ENCODE data around the gene EDEM2. TPM values are rescaled to one million over a fixed set of nuclear protein-coding genes. Genes with fewer than 3 reads are reported as not detected.
"Not testable (repeated sequence)": the region's sequence is repeated elsewhere in the genome, so short reads cannot be mapped to it uniquely, and the experiment has no call there.

EDEM2 gene, protein sequence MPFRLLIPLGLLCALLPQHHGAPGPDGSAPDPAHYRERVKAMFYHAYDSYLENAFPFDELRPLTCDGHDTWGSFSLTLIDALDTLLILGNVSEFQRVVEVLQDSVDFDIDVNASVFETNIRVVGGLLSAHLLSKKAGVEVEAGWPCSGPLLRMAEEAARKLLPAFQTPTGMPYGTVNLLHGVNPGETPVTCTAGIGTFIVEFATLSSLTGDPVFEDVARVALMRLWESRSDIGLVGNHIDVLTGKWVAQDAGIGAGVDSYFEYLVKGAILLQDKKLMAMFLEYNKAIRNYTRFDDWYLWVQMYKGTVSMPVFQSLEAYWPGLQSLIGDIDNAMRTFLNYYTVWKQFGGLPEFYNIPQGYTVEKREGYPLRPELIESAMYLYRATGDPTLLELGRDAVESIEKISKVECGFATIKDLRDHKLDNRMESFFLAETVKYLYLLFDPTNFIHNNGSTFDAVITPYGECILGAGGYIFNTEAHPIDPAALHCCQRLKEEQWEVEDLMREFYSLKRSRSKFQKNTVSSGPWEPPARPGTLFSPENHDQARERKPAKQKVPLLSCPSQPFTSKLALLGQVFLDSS
- total RNA-seq = 58.6 TPM
- long read RNA-seq, transcript EDEM2-202 (11 exons, 1,919 nt) = major isoform, 268 of 401 reads
- long read RNA-seq, transcript EDEM2-201 (10 exons, 1,756 nt) = minor isoform, 5 of 401 reads
- long read RNA-seq, partial matches to known transcripts = 19 of 401 reads
- long read RNA-seq, other reads (novel, unspliced or antisense) = 109 of 401 reads

DNA sequence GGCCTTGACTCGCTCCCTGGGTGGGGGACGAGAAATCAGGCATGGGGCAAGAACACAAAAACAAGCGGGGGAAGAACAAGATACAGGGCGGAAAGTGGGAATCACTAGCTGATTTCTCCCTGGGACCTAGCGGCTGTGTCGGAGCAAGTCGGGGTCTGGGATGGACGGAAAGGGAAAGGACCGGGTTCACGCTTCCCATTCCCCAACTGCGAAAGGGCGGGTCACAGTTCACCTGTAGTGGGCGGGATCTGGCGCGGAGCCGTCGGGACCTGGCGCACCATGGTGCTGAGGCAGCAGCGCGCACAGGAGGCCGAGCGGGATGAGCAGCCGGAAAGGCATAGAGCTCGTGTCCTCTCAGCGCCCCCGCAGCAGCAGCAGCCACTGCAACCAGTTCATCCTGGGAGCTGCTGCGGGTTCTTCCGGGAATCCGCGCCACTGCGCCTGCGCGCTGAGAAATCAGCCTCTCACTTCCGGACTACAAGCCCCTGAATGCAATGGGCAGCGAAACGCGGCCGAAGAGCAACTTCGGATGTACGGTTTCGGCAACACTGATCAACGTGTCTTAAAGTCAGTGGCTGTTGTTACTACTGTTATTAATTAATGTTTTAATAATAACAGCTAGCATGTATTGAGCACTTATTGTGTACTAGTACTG is at the start of gene EDEM2:
EDEM2 (minus strand) TSS at position 417 of the 655 bp plus-strand sequence; CDS start at position 339, 78 bp downstream.
- DNase-seq (ENCODE audit: low spot score) = peak; percentile 98

DNA sequence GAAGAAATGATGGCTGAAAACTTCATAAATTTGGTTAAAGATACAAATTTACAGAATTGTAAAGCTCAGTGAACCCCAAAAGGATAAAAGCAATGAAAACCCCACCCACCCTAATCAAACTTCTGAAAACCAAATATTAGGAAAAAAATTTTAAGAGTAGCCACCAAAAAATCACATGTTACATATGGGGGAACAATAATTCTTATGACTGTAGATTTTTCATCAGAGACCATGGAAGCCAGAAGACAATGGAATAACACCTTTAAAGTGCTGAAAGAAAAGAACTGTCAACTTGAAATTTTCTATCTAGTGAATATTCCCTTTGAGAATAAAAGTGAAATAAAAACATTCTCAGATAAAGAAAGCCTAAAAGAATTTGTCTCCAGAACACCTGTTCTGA is 49.2 kb upstream of the EDEM2 start:
- no peak for DNase-seq (ENCODE audit: low spot score)

DNA sequence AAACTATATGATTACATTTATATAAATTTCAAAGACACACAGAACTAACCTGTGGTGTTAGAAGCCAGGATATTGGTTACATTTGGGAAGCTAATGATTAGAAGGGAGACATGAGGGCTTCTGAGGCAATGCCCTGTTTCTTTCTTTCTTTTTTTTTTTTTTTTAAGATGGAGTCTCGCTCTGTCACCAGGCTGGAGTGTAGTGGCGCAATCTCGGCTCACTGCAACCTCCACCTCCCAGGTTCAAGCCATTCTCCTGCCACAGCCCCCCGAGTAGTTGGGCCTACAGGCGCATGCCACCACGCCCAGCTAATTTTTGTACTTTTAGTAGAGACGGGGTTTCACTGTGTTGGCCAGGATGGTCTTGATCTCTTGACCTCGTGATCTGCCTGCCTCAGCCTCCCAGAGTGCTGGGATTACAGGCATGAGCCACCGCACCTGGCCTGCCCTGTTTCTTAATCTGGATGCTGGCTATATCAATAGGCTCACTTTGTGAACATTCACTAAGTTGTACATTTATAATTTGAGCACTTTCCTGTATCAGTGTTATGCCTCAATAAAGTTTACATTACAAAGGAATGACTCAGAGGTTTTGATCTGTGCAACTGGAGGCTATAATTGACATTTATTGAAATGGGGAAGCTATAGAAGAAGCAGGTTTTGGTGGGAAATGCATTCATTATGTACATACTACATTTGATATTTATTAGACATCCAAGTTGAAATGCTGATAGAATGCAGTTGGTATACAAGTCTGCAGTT is 46.1 kb upstream of the EDEM2 start:
- DNase-seq (ENCODE audit: low spot score) = not testable (repeated sequence)

DNA sequence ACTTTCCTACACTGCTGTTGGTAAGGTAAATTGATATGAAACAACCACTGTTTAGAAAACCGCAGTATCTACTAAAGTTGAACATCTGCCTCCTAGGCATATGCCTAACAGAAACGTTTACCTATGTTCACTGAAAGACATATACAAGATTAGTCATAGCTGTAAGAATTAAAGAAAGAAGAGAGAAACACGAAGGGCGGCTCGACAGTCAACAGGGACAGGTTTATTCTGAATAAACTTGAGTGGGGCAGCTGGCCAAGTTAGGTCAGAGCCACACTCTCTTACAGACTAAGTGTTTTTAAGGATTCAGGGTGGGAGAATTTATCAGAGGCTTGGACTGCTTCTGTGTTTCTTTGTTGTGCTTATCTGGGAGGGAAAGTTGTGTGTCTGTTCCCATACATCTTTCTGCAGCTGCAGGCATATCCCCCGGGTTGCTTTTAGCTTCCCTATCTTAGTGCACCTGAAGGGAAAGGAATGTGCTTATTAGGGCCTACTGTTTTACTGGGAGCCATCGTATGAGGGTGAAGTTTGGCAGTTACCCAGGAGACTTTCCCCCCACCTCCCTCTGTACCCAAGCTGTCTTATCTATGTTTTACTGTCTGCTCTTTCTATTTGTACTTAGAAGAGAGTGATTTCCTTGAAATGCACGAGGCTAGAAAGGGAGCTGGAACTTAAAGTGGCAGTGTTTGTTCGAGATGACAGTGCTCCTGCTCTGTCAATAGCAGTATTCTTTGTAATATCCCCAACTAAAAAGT is 45.2 kb upstream of the EDEM2 start:
- no peak for DNase-seq (ENCODE audit: low spot score)

DNA sequence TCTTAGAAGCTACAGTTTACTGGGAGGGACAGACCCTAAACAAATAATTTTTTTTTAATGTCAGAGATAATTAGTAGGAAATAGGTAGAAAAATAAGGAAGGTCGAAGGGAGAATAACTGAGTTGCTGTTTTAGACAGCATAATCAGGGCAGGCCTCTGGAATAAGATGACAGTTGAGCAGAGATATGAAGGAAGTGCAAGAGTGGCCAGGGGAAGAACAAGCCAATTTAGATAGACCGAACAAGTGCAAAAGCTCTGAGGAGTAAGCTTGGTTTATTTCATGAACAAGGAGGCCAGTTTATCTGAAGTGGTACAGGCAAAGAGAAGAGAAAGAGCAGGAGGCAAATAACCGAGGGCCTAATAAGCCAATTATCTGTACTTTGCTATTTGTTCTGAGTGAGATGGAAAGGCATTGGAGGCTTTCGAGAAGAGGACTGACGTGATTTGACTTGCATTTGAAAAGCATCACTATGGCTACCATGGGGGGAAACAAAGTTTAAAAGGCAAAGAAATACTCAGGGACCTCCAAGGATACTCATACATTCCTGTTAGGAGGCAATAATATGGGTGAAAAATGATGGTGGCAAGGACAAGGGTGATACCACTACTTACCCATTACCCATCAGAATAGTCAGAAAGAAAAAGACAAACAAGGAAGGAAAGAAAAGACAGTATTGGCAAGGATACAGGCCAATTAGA is 44.4 kb upstream of the EDEM2 start:
- no peak for DNase-seq (ENCODE audit: low spot score)

DNA sequence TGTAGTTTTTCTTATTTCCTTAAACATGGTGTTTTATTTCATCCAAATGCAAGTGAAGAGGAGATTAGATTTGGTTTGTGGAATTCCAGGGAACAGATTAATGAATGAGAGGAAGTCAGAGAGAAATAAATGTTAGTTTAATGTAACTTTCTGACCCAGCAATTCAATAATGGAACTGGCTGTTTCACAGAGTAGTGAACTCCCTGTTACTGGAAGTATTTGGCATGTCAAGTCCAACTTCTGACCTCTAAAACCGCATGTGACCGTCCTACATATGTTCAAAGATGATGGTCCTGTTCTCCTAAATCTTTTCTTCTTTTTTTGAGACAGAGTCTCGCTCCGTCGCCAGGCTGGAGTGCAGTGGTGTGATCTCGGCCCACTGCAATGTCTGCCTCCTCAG is 43.4 kb upstream of the EDEM2 start:
- DNase-seq (ENCODE audit: low spot score) = no peak

DNA sequence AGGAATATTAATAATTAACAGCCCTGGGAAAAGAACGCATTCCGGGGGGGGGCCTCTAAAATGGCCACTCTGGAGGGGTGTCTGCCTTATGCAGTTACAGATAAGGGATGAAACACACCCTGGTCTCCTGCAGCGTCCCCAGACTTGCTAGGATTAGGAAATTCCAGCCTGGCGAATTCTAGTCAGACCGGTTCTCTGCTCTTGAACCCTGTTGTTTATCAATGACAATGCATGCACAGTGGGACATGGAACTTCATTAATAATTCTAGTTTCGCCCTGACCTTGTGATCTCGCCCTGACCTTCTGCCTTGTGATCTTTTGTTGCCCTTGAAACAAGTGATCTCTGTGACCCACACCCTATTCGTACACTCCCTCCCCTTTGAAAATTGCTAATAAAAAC is 42.1 kb upstream of the EDEM2 start:
- not testable (repeated sequence) for DNase-seq (ENCODE audit: low spot score)

DNA sequence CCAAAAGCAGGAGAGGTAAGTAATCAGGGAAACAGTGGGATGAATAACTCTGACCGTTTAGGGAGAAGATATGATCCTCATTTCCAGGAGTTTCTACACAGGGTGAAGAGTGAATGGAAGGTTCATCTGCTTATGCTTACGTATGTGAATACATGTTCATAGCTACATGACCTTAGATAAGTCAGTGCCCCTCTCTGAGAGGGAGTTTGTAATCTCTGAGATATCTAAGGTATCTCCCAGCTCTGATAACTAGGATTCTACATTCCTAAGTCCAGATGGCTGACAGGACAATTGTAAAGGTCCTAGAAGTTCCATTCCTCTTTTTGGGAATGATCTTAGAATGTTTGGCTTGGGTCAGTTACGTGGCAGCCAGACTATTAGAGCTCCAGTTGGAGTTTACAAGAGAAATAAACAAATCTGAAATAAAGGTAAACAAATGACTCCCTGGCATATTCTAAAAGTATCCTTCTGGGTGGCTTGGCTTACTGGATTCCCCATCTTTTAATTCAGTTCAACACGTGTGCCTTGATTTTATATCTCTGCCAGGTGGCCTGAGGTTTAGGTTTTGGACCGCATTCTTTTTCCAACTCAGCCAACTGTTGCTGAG is 40.6 kb upstream of the EDEM2 start:
- no peak for DNase-seq (ENCODE audit: low spot score)

DNA sequence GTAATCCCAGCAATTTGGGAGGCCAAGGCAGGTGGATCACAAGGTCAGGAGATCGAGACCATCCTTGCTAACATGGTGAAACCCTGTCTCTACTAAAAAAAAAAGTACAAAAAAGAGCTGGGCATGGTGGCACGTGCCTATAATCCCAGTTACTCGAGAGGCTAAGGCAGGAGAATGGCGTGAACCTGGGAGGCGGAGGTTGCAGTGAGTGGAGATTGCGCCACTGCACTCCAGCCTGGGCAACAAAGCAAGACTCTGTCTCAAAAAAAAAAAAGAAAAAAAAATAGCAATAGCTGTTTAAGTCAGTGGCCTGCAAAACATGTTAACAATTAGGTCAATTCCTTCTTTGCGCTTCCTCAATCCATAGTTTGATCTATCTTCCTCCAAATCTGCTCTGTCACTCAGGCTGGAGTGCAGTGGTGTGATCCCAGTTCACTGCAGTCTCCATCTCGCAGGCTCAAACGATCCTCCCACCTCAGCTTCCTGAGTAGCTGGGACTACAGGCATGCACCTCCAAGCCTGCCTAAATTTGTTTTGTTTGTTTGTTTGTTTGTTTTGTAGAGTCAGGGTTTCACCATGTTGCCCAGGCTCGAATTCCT is 39.7 kb upstream of the EDEM2 start:
- DNase-seq (ENCODE audit: low spot score) = not testable (repeated sequence)

DNA sequence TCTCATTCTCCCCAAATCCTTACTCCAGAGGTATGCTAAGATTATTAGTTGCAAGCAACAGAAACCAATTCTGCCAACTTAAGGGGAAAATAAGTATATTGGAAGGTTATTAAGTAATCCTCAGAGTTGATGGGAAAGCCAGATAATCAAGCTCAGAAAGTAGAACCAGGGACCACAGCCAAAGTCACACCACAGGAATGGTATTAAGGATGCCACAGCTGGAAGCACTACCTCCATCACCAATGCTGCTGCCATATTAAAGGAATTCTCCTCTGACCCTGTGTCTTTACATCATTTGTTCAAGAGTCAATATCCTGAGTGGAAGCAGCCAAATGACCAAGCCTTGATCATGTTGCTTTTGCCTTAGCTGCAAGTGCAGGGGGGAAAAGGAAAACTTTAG is 34.6 kb upstream of the EDEM2 start:
- DNase-seq (ENCODE audit: low spot score) = no peak

DNA sequence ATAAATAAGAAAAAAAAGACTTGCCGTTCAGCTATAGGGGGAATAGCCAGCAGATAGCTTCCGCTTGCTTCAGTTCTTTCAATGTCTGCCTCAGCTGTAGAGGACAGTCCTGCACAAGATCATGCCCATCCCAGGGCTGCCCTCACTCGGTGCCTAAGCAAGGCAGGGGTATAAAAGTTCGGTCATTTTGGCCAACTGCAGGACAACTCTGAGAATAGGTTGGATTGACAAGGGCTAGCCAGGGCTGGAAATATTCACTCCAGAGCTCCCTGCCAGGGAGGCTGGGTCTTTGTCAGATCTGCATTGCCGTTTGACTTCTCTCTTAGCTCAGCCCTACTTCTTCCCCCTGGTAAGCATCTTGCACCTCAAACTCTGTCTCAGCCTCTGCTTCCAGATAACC is 33.1 kb upstream of the EDEM2 start:
- DNase-seq (ENCODE audit: low spot score) = no peak

DNA sequence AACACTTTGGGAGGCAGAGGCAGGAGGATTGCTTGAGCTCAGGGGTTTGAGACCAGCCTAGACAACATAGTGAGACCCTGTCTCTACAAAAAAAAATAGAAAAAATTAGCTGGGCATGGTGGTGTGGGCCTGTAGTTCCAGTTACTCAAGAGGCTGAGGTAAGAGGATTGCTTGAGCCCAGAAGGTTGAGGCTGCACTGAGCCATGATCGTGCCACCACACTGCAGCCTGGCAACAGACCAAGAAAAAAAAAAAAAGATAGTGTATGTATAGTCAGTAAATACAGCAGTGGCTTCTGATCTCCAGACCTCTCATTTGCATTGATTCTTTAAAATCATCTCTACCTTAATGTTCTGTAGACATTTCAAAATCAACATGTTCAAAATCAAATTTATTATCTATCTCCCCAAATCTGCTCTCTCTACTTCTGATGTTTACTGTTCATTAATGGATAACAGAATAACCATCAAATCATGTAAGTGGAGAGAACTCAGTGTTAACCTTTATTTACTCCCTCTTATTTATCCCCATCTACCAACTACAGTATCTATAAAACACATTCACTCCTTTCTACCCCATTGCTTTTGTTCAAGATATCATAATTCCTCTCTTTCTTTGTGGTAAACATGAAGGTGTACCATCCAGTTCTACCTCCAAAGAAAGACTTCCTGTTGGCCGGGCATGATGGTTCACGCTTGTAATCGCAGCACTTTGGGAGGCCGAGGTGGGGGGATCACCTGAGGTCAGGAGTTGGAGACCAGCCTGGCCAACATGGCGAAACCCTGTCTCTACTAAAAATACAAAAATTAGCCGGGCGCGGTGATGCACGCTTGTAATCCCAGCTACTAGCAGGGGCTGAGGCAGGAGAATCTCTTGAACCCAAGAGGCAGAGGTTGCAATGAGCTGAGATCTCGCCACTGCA is 32.4 kb upstream of the EDEM2 start:
- no peak for DNase-seq (ENCODE audit: low spot score)

DNA sequence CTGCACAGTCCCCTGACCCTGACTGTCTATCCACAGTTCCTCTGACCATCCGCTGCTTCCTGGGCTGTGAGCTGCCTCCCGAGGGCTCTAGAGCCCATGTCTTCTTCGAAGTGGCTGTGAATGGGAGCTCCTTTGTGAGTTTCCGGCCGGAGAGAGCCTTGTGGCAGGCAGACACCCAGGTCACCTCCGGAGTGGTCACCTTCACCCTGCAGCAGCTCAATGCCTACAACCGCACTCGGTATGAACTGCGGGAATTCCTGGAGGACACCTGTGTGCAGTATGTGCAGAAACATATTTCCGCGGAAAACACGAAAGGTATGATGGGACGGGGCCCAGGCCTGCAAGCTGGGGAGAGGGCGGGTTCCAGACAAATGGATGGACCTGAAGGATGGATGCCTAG is 29.0 kb upstream of the EDEM2 start:
- no peak for DNase-seq (ENCODE audit: low spot score)

DNA sequence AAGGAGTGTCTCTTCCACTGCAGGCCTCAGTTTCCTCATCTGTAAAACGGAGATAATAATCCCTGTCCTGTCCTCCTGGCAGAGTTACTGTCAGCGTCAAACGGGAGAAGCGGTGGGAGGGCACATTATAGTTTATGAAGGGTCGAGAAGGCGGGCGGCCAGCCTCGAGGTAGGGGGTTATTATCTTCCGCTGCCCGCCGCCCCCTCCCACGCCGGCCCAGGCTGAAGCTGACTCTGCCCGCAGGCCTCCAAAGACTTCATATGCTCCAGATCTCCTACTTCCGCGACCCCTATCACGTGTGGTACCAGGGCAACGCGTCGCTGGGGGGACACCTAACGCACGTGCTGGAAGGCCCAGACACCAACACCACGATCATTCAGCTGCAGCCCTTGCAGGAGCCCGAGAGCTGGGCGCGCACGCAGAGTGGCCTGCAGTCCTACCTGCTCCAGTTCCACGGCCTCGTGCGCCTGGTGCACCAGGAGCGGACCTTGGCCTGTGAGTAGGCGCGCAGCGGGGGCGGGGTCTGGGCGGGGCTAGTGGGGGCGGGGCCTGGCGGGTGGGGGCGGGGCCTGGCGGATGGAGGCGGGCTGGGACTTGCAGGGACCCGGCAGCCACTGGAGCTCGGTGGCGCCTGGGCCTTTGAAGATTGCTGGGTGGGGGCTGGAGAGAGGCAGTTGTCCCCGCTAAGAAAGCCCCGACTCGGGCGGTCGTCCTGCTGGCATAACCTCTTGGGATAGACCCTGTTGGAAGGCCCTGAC is 27.5 kb upstream of the EDEM2 start:
- no peak for DNase-seq (ENCODE audit: low spot score)

DNA sequence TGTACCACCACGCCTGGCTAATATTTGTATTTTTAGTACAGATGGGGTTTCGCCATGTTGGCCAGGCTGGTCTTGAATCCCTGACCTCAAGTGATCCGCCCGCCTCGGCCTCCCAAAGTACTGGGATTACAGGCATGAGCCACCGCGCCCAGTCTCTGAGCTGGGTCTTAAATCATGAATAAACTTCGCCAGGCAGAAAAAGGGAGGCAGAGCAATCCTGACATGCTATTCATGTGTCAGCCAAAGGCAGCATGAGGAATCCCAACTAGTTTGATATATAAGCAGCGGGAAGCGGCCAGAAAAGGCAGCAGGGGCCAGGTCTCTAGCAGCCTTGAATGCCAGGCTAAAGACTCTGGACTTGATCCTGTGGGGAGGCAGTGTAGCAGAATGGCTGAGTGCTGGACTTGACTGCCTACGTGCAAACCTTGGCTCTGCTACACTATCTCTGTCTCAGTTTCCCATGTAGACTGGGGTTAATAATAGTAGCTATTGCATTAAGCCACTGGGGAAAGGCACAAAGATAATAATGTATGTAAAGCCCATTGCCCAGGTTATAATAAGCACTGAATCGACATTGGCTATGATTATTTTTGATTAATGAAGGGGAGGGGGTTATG is 26.5 kb upstream of the EDEM2 start:
- DNase-seq (ENCODE audit: low spot score) = no peak

DNA sequence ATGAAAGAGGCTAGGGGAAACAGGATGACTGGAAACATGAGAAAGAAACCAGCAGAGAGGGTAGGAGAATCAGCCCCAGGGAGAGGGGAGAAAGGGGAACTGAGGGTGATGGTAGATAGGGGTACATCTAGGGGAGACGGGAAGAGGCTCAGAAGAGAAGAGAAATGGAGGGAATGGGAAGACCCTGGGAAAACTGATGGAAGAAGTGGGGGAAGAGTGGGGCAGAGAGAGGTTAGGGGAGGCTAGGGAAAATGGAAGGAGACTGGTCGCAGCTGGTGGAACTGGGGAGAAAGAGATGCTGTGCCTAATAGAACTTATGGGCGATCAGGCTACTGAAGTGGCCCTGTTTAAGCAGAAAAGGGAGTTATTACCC is 25.3 kb upstream of the EDEM2 start:
- no peak for DNase-seq (ENCODE audit: low spot score)

All from mesenteric fat pad (tissue), 1 donor.